Activated naive CD8-positive, alpha-beta T cell treated with anti-CD3 and anti-CD28 coated beads for 36 hours (primary cell): Measurements from ENCODE around the gene CAPZA2. TPM values are rescaled to one million over a fixed set of nuclear protein-coding genes. Genes with fewer than 3 reads are reported as not detected.
"Not testable (repeated sequence)": the region's sequence is repeated elsewhere in the genome, so short reads cannot be mapped to it uniquely, and the experiment has no call there.

ENCODE experiments used
- DNase-seq: peaks from one replicate; pipeline ENCODE4 v3.0.0; 2021
- H3K27ac Mint-ChIP-seq: one replicate; pipeline ENCODE4 v1.8.0; 2022; ENCODE audit warnings: mild to moderate bottlenecking, moderate library complexity, mixed read lengths
- H3K27me3 Mint-ChIP-seq: one replicate; pipeline ENCODE4 v1.8.0; 2022; ENCODE audit warnings: mild to moderate bottlenecking, mixed read lengths
- H3K36me3 Mint-ChIP-seq: one replicate; pipeline ENCODE4 v1.8.0; 2021; ENCODE audit warnings: mild to moderate bottlenecking, mixed read lengths
- H3K4me1 Mint-ChIP-seq: one replicate; pipeline ENCODE4 v1.8.0; 2021; ENCODE audit warnings: mixed read lengths
- H3K4me3 Mint-ChIP-seq: one replicate; pipeline ENCODE4 v1.8.0; 2022; ENCODE audit warnings: mild to moderate bottlenecking, moderate library complexity, mixed read lengths
- H3K9me3 Mint-ChIP-seq: one replicate; pipeline ENCODE4 v1.8.0; 2022; ENCODE audit warnings: mixed read lengths
- total RNA-seq, 2 experiments: library from RNA; stranded (reverse); gene quantifications; one replicate each; pipeline ENCODE4 v1.2.3, GENCODE V29; 2021

Gene CAPZA2
- total RNA-seq, 2 experiments from 2014 or later: 158 to 177 TPM

- Mint-ChIP-seq H3K27ac (no peak overlapping the region), H3K27me3 (no peaks in the 10 kb centered on the region), H3K4me3 (no peak overlapping the region), H3K9me3 (no peaks in the 10 kb centered on the region), H3K36me3 (peaks cover 3% of the 10 kb centered on the region), H3K4me1 (peaks cover 27% of the 10 kb centered on the region)
- no peak for DNase-seq
Measured at GRCh38 chr7:116951366-116952292, 89.2 kb downstream of the CAPZA2 start.

GRCh38 chr7:116952635-116953371, 90.4 kb downstream of the CAPZA2 start:
- Mint-ChIP-seq H3K27ac (peak overlapping the region; percentile 71), H3K4me1 (peaks cover 27% of the 10 kb centered on the region)

DNA sequence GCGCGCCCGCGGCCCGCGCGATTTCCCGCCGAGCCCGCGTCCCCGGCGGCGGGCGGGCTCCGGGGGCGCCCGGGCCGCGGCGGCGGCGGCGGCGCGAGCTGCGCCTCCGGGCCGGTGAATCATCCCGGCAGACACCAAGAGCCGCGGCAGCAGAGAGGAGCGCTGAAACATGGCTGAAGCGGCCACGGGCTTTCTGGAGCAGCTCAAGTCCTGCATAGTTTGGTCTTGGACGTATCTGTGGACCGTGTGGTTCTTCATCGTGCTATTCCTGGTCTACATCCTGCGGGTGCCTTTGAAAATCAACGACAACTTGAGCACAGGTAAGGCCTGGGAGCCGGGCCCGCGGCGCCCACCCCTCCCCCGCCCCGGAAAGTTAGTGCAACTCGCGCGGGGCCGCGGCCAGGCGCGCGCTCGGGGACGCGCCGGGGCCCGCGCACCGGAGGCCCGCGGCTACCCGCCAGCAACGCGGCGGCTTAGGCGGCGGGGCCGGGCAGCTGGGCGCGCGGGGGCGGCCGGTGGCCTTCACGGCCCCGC, 91.1 kb downstream of the CAPZA2 start, which contains the start of gene ST7:
ST7 (plus strand) TSS at position 130 of the 534 bp plus-strand sequence; CDS start at position 170, 40 bp downstream.
- Mint-ChIP-seq H3K4me1 (peaks cover 27% of the 10 kb centered on the region), H3K9me3 (no peaks in the 10 kb centered on the region), H3K4me3 (peak within 1 kb of the TSS; percentile 92), H3K27ac (peak within 1 kb of the TSS; percentile 90), H3K27me3 (no peaks in the 10 kb centered on the region), H3K36me3 (peaks cover 4% of the 10 kb centered on the region)
- peak; percentile 73 for DNase-seq

More at GRCh38 chr7:116952635-116953371, 90.4 kb downstream of the CAPZA2 start:
- Mint-ChIP-seq H3K9me3 (no peaks in the 10 kb centered on the region), H3K27me3 (no peaks in the 10 kb centered on the region), H3K36me3 (peaks cover 4% of the 10 kb centered on the region), H3K4me3 (peak overlapping the region; percentile 78)
- DNase-seq: no peak

GRCh38 chr7:116953906-116954838, 91.8 kb downstream of the CAPZA2 start:
- no peaks in the 10 kb centered on the region for H3K9me3 Mint-ChIP-seq
- peak overlapping the region; percentile 90 for H3K27ac Mint-ChIP-seq
- peak overlapping the region; percentile 92 for H3K4me3 Mint-ChIP-seq
- H3K36me3 Mint-ChIP-seq: peaks cover 6% of the 10 kb centered on the region
- no peak for DNase-seq
- H3K4me1 Mint-ChIP-seq: peaks cover 29% of the 10 kb centered on the region
- H3K27me3 Mint-ChIP-seq: no peaks in the 10 kb centered on the region

- H3K27ac Mint-ChIP-seq: no peak overlapping the region
- DNase-seq: no peak
- peaks cover 6% of the 10 kb centered on the region for H3K36me3 Mint-ChIP-seq
- H3K4me3 Mint-ChIP-seq: peak overlapping the region; percentile 92
- H3K9me3 Mint-ChIP-seq: no peaks in the 10 kb centered on the region
- H3K27me3 Mint-ChIP-seq: no peaks in the 10 kb centered on the region
- H3K4me1 Mint-ChIP-seq: peaks cover 29% of the 10 kb centered on the region
Measured at GRCh38 chr7:116955340-116955739, 93.0 kb downstream of the CAPZA2 start.

GRCh38 chr7:116955801-116956476, 93.6 kb downstream of the CAPZA2 start:
- Mint-ChIP-seq H3K27me3 (no peaks in the 10 kb centered on the region), H3K4me1 (peaks cover 29% of the 10 kb centered on the region), H3K27ac (no peak overlapping the region), H3K9me3 (no peaks in the 10 kb centered on the region), H3K36me3 (peaks cover 6% of the 10 kb centered on the region), H3K4me3 (no peak overlapping the region)
- no peak for DNase-seq

DNA sequence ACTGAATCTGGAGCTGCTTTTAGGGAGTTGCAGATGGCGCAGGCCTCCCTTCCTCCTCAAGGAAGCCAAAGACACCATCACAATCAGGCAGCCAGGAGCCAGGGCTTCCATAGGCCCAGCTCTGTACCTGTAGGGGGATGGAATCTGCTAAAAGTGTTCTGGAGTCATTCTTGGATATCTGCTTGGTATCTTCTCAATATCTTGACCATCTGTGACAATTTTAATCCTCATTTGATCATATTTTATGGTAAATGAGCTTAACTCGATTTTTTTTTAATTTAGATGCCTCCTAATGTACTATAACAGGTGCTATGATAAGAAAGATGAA, 94.1 kb downstream of the CAPZA2 start:
- Mint-ChIP-seq H3K27ac (no peak overlapping the region), H3K4me3 (no peak overlapping the region), H3K4me1 (peaks cover 29% of the 10 kb centered on the region), H3K27me3 (no peaks in the 10 kb centered on the region), H3K36me3 (peaks cover 6% of the 10 kb centered on the region), H3K9me3 (no peaks in the 10 kb centered on the region)
- DNase-seq: no peak

GRCh38 chr7:116957874-116958273, 95.5 kb downstream of the CAPZA2 start:
- Mint-ChIP-seq H3K36me3 (peaks cover 9% of the 10 kb centered on the region), H3K27me3 (no peaks in the 10 kb centered on the region), H3K27ac (no peak overlapping the region), H3K9me3 (peaks cover 1% of the 10 kb centered on the region), H3K4me1 (peaks cover 30% of the 10 kb centered on the region), H3K4me3 (no peak overlapping the region)
- no peak for DNase-seq

GRCh38 chr7:116961966-116962673, 99.7 kb downstream of the CAPZA2 start:
- not testable (repeated sequence) for H3K27me3 Mint-ChIP-seq, DNase-seq, H3K27ac Mint-ChIP-seq, H3K4me1 Mint-ChIP-seq, H3K9me3 Mint-ChIP-seq, H3K4me3 Mint-ChIP-seq, H3K36me3 Mint-ChIP-seq

GRCh38 chr7:116963234-116963633, 100.8 kb downstream of the CAPZA2 start:
- peaks cover 1% of the 10 kb centered on the region for H3K9me3 Mint-ChIP-seq
- no peaks in the 10 kb centered on the region for H3K27me3 Mint-ChIP-seq
- peaks cover 5% of the 10 kb centered on the region for H3K36me3 Mint-ChIP-seq
- no peak for DNase-seq
- no peak overlapping the region for H3K4me3 Mint-ChIP-seq
- H3K4me1 Mint-ChIP-seq: peaks cover 6% of the 10 kb centered on the region
- H3K27ac Mint-ChIP-seq: no peak overlapping the region

DNA sequence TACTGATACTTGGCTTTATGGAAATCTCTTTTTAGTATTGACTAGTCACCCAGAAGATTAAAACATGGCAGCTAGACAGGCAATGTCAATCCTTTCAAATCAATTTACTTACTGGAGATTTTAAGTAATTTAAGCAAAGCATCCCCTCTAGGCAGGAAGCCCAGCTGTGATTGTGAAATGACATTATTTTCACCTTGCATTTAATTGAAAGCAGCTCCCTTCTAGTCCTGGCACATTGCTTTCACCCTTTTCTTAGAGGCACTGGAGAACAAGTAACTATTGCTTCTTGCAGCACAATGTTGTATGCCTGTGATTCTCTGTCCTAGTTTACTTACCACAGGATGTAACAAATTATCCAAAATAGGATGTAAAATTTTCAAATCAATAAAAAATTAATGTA, 104.2 kb downstream of the CAPZA2 start:
- no peak for DNase-seq
- H3K4me3 Mint-ChIP-seq: no peak overlapping the region
- H3K4me1 Mint-ChIP-seq: peaks cover 14% of the 10 kb centered on the region
- peaks cover 5% of the 10 kb centered on the region for H3K27me3 Mint-ChIP-seq
- peaks cover 3% of the 10 kb centered on the region for H3K36me3 Mint-ChIP-seq
- H3K27ac Mint-ChIP-seq: no peak overlapping the region
- H3K9me3 Mint-ChIP-seq: peaks cover 1% of the 10 kb centered on the region

DNA sequence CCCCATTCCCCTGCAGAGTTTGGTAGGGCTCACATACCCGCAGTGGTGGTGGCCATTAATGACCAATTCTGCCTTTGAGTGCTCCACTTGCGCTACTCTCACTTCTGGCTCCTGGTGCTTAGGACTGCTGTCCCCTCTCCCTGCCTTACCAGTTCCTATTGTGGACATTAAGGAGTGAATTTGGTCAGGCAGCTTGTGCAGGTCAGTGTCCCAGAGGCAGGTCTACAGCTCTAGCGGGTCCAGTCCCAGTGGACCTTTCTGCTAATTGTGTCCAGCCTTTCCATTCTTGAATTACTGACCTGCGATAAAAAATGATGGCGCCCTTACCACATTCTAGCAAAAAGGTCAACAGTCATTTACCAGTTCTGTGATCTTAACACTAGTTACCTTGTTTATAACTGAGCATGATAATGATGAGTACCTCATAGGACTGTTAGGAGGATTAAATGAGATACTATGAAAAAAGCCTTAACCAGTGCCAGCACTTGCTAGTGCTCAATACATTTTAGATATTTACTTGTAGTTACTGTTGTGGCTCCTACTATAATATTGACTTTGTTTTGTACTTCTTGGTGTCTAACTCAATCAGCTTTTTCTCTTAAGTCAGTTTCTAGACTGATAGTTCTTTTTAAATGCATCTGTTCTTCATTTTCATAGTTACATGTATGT, 105.0 kb downstream of the CAPZA2 start:
- no peak for DNase-seq
- no peaks in the 10 kb centered on the region for H3K36me3 Mint-ChIP-seq
- no peak overlapping the region for H3K4me3 Mint-ChIP-seq
- no peaks in the 10 kb centered on the region for H3K9me3 Mint-ChIP-seq
- peaks cover 13% of the 10 kb centered on the region for H3K4me1 Mint-ChIP-seq
- H3K27me3 Mint-ChIP-seq: peaks cover 5% of the 10 kb centered on the region
- no peak overlapping the region for H3K27ac Mint-ChIP-seq

DNA sequence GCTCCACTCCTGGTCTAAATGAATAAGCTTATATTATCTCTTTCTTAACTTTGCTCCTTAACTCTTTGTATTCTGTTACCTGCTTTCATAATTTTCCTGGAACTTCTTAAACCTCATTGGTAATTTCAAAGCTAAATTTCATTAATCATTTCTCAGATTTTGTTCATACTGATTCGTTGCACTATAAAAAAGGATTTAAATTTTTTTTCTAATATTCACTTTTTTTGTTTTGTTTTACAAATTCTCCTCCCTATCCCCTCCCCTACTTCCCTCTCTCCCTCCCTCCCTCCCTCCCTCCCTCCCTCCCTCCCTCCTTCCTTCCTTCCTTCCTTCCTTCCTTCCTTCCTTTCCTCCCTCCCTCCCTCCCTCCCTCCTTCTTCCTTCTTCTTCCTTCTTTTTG, 105.6 kb downstream of the CAPZA2 start:
- H3K27me3 Mint-ChIP-seq: peaks cover 5% of the 10 kb centered on the region
- H3K4me3 Mint-ChIP-seq: no peak overlapping the region

More for the DNA sequence above, 105.6 kb downstream of the CAPZA2 start:
- Mint-ChIP-seq H3K9me3 (no peaks in the 10 kb centered on the region), H3K27ac (no peak overlapping the region), H3K36me3 (no peaks in the 10 kb centered on the region), H3K4me1 (peaks cover 10% of the 10 kb centered on the region)
- no peak for DNase-seq
